Choroid plexus epithelial cell (primary cell): Measurements from ENCODE around the gene LCN1.

Experiments used
- DNase-seq: peaks from one replicate; pipeline ENCODE4 v3.0.0-alpha.2; 2010; ENCODE audit warnings: low read depth
- H3K4me3 ChIP-seq: 2 replicates; pipeline ENCODE4 v1.5.1; 2011; ENCODE audit warnings: low read depth, mild to moderate bottlenecking, control low read depth, low read length, moderate library complexity
- TF ChIP-seq, protein P1 (sequence below): conservative IDR thresholded peaks from 2 replicates; pipeline ENCODE4 v1.5.1; 2011; ENCODE audit warnings: low read depth, mild to moderate bottlenecking, control low read depth, inconsistent platforms, low read length, moderate library complexity

Gene LCN1

DNA sequence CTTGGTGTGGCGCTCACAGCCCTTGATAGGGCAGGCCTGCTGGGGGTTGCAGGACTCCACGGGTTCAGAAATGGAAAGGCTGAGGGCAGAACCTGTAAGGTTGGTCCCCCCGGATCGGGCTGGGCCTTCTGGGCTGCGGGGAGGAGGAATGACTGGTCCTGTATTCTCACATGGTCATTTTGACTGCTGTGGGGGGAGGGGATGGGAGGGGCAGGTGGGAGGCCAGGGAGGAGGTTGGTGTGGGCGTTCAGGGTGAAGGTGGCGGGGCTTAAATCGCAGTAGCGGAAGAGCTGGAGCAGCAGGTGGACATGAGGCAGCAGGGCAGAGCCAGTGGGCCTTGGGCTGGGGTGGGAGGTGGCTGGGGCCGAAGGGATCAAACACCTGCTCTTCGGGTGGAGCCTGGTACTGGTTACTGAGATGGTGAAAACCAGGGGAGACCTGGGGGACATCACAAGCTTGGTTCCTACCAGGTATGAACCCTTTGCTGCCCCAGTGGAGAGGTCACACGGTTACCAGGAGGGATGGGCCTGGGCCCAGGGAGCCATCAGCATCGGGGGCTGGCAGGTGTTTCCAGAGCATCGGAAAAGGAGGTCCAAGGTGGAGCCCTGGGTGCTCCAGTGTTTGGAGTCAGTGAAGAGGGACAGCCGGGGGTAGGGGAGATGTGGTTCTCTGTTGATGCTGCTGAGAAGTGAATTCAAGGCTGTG, 18.9 kb upstream of the LCN1 start:
- no peak overlapping the region for H3K4me3 ChIP-seq
- no peak for DNase-seq
- TF ChIP-seq, protein P1, sequence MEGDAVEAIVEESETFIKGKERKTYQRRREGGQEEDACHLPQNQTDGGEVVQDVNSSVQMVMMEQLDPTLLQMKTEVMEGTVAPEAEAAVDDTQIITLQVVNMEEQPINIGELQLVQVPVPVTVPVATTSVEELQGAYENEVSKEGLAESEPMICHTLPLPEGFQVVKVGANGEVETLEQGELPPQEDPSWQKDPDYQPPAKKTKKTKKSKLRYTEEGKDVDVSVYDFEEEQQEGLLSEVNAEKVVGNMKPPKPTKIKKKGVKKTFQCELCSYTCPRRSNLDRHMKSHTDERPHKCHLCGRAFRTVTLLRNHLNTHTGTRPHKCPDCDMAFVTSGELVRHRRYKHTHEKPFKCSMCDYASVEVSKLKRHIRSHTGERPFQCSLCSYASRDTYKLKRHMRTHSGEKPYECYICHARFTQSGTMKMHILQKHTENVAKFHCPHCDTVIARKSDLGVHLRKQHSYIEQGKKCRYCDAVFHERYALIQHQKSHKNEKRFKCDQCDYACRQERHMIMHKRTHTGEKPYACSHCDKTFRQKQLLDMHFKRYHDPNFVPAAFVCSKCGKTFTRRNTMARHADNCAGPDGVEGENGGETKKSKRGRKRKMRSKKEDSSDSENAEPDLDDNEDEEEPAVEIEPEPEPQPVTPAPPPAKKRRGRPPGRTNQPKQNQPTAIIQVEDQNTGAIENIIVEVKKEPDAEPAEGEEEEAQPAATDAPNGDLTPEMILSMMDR: no peak

DNA sequence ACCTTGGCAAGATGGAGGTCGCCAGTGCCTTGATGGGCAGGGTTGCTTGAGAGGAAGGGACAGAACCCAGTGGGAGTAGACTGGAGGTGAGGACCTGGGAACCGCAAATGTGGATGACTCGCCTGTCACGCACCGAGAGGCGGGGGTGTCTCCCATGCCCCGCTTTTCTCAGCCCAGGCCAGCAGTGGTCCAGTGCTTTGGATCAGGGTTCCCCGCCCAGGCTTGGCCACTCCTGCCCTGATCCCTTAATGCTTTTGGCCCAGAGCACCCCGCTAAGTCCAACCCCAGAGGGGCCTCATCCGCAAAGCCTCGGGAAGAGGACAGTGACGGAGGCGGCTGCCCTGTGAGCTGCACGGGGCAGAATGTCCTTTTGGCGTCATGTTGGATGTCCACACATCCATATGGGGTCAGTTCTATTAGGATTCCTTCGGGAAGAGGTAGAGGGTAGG, 18.3 kb upstream of the LCN1 start:
- H3K4me3 ChIP-seq: no peak overlapping the region
- TF ChIP-seq, protein P1: no peak
- no peak for DNase-seq

DNA sequence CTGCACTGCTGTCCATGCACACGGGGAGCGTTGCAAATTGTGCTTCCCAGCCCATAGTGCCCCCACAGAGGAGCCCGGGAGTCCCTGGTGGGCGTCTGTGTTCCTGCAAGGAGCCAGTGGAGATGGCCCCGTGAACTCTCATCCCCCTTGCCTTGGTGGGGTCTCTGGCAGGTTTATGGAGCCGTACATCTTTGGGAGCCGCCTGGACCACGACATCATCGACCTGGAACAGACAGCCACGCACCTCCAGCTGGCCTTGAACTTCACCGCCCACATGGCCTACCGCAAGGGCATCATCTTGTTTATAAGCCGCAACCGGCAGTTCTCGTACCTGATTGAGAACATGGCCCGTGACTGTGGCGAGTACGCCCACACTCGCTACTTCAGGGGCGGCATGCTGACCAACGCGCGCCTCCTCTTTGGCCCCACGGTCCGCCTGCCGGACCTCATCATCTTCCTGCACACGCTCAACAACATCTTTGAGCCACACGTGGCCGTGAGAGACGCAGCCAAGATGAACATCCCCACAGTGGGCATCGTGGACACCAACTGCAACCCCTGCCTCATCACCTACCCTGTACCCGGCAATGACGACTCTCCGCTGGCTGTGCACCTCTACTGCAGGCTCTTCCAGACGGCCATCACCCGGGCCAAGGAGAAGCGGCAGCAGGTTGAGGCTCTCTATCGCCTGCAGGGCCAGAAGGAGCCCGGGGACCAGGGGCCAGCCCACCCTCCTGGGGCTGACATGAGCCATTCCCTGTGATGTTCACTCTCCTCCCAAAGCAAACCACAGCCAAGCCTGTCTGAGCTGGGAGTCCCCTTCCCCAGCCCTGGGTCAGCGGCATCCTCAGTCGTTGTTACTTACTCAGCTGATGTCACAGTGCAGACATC, 17.6 kb upstream of the LCN1 start:
- H3K4me3 ChIP-seq: no peak overlapping the region
- TF ChIP-seq, protein P1: no peak
- DNase-seq: no peak

DNA sequence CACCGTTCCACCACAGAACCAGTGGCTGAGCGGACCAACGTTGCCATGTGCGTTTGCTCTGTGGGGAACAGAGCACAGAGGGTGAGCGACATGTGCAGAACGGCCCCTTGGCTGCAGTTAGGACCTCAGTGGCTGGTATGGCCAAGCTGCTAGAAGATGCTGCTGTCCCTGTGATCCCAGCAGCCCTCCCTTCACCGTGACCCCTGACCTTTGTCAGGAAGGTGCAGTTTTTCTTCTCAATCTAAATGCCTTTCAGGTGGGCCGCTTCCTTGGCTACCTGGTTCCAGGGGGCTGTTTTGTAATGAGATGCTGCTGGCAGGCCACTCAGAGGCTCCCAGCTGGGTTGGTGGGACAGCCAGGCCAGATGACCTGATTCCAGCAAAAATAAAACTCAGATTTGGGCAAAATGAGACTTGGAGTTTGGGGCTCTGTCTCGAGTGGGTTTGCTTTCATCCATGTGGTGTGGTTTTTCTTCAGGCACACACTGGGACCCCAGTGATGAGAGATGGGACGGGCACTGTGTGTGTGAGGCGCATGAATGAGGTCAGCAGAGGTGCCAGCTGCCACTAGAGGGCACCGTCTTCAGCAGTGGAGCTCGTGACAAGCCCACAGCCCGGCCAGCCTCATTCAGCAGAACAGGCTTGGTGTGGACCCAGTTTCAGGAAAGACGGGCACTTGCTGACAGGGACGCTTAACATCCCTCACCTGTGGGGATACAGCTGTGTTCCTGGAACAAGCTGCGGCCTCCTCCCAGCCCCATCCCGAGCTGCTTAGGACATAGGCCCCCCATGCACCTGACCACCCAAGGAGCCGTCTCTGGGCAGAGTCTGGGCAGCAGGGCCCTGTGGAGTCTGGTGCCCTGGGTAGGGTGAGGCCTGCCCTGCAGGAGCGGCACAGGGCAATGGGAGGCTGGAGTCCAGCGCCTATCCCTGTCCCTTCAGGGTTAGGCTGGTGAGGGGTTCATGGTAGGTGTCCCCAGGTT, 16.7 kb upstream of the LCN1 start:
- peak; percentile 75 for DNase-seq
- H3K4me3 ChIP-seq: no peak overlapping the region
- TF ChIP-seq, protein P1: peak; percentile 77

DNA sequence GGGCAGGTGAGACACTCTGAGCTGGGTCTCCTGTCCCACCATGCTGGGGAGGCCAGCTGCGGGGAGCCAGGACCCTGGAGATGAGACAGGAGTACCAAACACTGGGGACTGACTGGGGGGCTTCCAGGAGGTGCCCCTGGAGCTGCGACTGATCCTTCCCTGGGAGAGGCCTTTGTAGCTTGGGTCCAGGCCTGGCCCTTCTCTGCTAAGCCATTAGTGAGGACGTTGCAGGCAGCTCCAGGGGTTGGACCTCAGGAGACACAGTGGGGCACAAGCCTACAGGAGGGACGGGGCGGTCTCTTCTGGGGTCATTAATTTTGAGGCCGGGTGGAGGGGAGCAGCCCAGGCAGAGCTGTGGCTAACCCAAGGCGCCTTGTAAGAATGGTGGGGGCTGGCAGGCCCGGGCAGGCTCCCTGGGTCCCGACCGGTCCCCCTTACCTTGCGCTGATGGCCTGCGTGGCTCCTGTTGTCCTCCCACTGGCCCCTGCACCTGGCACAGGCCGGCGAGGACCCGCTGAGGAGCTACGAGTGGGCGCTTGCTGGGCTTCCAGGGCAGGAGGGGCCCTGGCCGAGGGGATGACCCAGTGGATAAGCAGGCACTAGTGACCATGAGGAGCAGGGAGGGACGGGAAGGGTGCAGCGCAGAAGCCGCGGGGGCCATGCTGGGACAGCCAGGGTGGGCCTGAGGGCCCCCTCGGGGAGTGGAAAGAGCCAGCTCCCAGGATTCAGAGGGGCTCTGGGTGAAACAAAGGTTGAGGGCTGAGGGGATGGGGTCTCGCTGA, 15.6 kb upstream of the LCN1 start:
- no peak overlapping the region for H3K4me3 ChIP-seq
- TF ChIP-seq, protein P1: no peak
- DNase-seq: no peak
